ENCODE data around the gene CYBRD1. TPM values are rescaled to one million over a fixed set of nuclear protein-coding genes. Genes with fewer than 3 reads are reported as not detected.

The CYBRD1 gene, protein sequence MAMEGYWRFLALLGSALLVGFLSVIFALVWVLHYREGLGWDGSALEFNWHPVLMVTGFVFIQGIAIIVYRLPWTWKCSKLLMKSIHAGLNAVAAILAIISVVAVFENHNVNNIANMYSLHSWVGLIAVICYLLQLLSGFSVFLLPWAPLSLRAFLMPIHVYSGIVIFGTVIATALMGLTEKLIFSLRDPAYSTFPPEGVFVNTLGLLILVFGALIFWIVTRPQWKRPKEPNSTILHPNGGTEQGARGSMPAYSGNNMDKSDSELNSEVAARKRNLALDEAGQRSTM
- total RNA-seq (100 to 1,000 TPM in 3 of 4 donors, 10 to 100 TPM in 1; 90.8 to 138 (median 119) TPM), polyA plus RNA-seq (88.3 TPM)
- long read RNA-seq, donor 1, full-length matches to known transcripts: 80 of 88 reads
- long read RNA-seq, donor 1, partial matches to known transcripts: 3 of 88 reads
- long read RNA-seq, donor 1, other reads (novel, unspliced or antisense): 5 of 88 reads
- long read RNA-seq, donor 2, full-length matches to known transcripts: 71 of 84 reads
- long read RNA-seq, donor 2, partial matches to known transcripts: 4 of 84 reads
- long read RNA-seq, donor 2, other reads (novel, unspliced or antisense): 9 of 84 reads
- long read RNA-seq, donor 3, full-length matches to known transcripts: 175 of 198 reads
- long read RNA-seq, donor 3, partial matches to known transcripts: 22 of 198 reads
- long read RNA-seq, donor 3, other reads (novel, unspliced or antisense): 1 of 198 reads
- long read RNA-seq, donor 4, full-length matches to known transcripts: 37 of 42 reads
- long read RNA-seq, donor 4, partial matches to known transcripts: 1 of 42 reads
- long read RNA-seq, donor 4, other reads (novel, unspliced or antisense): 4 of 42 reads

DNA sequence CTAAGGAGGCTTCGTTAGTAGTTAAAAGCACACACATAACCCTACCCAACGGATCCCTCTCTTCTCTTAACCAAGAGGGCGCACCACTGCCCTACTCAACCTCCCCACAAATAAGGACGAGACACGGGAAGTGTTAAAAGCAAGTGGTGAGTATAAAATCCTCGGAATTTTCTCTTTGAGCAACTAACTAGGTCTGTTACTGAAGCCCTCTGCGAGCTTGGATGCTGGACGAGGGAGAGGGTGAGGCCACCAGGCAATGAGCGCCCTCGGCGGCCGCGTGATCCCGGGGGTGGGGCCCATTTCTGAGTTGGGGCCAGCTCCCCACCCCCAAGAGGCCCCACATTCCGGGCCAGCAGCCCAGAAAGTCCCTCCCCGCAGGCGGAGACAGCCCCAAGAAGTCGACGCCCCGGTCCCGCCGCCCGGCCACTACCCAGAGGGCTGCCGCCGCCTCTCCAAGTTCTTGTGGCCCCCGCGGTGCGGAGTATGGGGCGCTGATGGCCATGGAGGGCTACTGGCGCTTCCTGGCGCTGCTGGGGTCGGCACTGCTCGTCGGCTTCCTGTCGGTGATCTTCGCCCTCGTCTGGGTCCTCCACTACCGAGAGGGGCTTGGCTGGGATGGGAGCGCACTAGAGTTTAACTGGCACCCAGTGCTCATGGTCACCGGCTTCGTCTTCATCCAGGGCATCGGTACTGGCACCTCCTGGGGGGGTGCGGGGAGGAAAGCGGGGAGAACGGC lies at the start of gene CYBRD1:
Gene CYBRD1, plus strand, starts transcription at position 423 of the 736 bp plus-strand sequence. Its CDS starts 72 bp downstream, at position 495.
- peaks cover 2% of the 10 kb centered on the region for H3K4me1 ChIP-seq (ENCODE audit: control insufficient read depth, insufficient read depth, low read length)
- H3K4me3 ChIP-seq (ENCODE audit: low read length): peak within 1 kb of the TSS; percentile 69
- ATAC-seq: peak; percentile 92 to 93
- no peaks in the 10 kb centered on the region for H3K9me3 ChIP-seq (ENCODE audit: control insufficient read depth, low read length)
- intact Hi-C loops (cut with DNase I): loop anchor here in 1 of 4 donors (10.0 kb wide), 1 partner anchor 87 kb away; the partner anchor contains the start of genes DCAF17 and METTL8
- H3K27ac ChIP-seq (ENCODE audit: low read length): peak within 1 kb of the TSS; percentile 92
- DNase-seq: peak; percentile 91 to 97 (median 96)
- WGBS: under 1% methylated on average over 45 of the region's 45 CpGs
- no peaks in the 10 kb centered on the region for H3K27me3 ChIP-seq (ENCODE audit: control insufficient read depth, insufficient read depth)

DNA sequence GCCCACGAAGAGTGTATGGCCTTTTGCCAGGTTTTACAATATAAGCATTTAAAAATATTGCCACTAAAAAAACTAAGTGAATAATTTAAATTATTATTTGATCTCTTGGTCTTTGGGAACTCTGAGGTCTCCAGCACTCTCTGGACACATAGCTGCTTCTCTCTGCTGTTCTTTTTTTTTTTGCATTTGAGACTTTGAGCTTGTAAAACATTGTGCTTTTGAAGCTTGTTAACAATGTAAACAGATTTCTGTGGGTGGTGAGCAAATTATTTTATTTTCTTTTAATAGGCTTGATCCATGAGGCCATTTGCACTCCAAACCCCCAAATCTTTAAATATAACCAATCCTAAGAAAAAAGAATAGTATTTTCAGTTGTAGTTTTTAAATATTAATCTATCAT lies 46.3 kb upstream of the CYBRD1 start:
- Histone ChIP-seq H3K27me3 (ENCODE audit: control insufficient read depth, insufficient read depth) (no peaks in the 10 kb centered on the region), H3K4me3 (ENCODE audit: low read length) (no peak overlapping the region), H3K4me1 (ENCODE audit: control insufficient read depth, insufficient read depth, low read length) (no peaks in the 10 kb centered on the region), H3K9me3 (ENCODE audit: control insufficient read depth, low read length) (no peaks in the 10 kb centered on the region), H3K27ac (ENCODE audit: low read length) (no peak overlapping the region)
- intact Hi-C loops (cut with DNase I): no loop called here
- ATAC-seq (no peak), DNase-seq (no peak)
- 74% methylated on average over 1 of the region's 1 CpG for WGBS

DNA sequence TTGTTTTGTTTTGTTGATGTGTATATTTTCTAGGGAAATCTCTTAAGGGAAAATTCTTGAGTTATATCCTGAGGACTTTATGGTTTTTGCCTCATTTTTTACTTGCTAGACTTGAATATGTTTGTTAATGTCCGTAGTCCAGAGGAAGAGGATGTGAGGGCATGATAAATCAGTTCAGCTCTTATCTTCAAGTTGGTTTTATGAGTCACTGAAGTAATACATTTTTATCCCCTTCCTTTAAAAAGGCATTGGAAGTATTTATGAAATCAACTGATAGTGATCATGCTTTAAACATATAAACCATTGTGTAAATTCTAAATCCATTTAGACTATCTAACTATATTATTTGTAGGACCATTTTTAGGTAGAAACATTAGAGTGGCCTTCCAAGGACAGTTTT lies 43.9 kb upstream of the CYBRD1 start:
- Histone ChIP-seq H3K4me1 (ENCODE audit: control insufficient read depth, insufficient read depth, low read length) (no peaks in the 10 kb centered on the region), H3K9me3 (ENCODE audit: control insufficient read depth, low read length) (no peaks in the 10 kb centered on the region), H3K27me3 (ENCODE audit: control insufficient read depth, insufficient read depth) (no peaks in the 10 kb centered on the region), H3K27ac (ENCODE audit: low read length) (no peak overlapping the region), H3K4me3 (ENCODE audit: low read length) (no peak overlapping the region)
- intact Hi-C loops (cut with DNase I): no loop called here
- 61% methylated on average over 1 of the region's 1 CpG for WGBS
- DNase-seq (no peak), ATAC-seq (no peak)

DNA sequence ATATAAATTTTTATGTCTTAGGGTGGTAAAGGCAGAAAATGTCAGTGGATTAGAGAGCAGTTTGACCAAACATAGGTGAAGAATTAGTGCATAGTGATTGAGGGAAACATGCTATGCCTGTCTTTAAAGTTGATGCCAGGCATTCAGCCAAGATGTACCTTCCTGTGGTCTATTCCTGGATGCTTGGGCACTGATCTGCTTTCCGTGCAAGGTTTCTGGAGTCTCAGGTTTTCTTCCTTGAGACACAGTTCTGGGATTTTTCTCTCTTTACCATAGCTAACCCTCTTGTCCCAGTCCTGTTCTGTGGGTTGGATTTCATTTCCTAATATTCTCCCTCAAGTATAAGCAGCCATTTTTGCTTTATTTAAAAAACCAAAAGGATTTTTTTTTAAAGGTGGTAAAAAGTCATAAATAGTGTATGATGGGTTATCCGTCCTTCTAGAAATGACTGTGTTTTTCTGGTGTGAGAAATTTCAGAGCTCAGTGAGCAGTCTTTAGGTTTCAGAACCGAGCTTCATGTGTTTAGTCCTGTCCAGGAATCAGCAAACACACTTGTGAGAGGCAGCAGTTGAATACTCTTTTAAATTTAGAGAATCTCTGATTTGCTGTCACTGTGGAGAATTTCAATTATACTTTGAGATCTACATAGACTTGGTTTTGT lies 43.0 kb upstream of the CYBRD1 start:
- Histone ChIP-seq H3K4me3 (ENCODE audit: low read length) (no peak overlapping the region), H3K27ac (ENCODE audit: low read length) (no peak overlapping the region), H3K27me3 (ENCODE audit: control insufficient read depth, insufficient read depth) (no peaks in the 10 kb centered on the region), H3K9me3 (ENCODE audit: control insufficient read depth, low read length) (no peaks in the 10 kb centered on the region), H3K4me1 (ENCODE audit: control insufficient read depth, insufficient read depth, low read length) (no peaks in the 10 kb centered on the region)
- ATAC-seq: no peak
- intact Hi-C loops (cut with DNase I): no loop called here
- WGBS: 81% methylated on average over 3 of the region's 3 CpGs
- DNase-seq: no peak

DNA sequence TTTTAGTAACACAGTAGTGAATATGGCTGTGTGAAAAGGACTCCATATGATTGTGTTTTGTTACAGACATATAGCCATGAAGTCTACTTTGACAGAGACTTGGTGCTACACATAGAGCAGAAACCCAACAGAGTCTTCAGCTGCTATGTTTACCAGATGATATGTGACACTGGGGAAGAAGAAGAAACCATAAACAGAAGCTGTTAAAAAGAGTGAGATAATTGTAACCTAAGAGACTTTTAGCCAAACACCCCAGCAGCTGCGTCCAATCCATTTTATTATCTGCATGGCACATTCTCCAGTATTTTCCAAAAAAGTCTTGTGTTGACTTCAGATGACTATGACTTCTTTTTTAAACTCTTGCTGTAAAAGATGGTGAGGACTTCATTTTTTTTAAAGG lies 41.4 kb upstream of the CYBRD1 start:
- ATAC-seq: no peak
- Histone ChIP-seq H3K9me3 (ENCODE audit: control insufficient read depth, low read length) (no peaks in the 10 kb centered on the region), H3K27me3 (ENCODE audit: control insufficient read depth, insufficient read depth) (no peaks in the 10 kb centered on the region), H3K4me3 (ENCODE audit: low read length) (no peak overlapping the region), H3K27ac (ENCODE audit: low read length) (no peak overlapping the region), H3K4me1 (ENCODE audit: control insufficient read depth, insufficient read depth, low read length) (no peaks in the 10 kb centered on the region)
- DNase-seq: no peak
- intact Hi-C loops (cut with DNase I): no loop called here
- 71% methylated on average over 1 of the region's 1 CpG for WGBS

DNA sequence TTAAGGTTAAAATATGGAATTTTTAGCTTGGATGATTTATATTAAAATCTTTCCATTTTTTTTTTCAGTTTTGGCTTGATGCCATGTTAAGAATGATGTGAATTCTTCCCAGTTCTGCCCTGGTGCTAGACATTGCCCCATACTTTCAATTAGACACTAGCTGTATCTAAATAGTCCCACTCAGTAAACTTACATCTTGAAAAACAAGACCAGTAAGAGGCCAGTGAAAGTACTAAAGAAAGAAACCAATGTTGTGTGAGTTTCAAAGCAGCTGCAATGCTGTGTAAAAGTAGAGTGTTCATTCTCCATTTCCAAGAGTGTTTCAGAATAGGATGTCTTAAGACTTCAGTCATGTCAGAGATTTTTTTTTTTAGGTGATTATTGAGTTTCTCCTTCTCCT lies 40.0 kb upstream of the CYBRD1 start:
- H3K27ac ChIP-seq (ENCODE audit: low read length): no peak overlapping the region
- no peaks in the 10 kb centered on the region for H3K4me1 ChIP-seq (ENCODE audit: control insufficient read depth, insufficient read depth, low read length)
- H3K9me3 ChIP-seq (ENCODE audit: control insufficient read depth, low read length): no peaks in the 10 kb centered on the region
- H3K4me3 ChIP-seq (ENCODE audit: low read length): no peak overlapping the region
- DNase-seq (no peak), ATAC-seq (no peak)
- no peaks in the 10 kb centered on the region for H3K27me3 ChIP-seq (ENCODE audit: control insufficient read depth, insufficient read depth)
- intact Hi-C loops (cut with DNase I): no loop called here

DNA sequence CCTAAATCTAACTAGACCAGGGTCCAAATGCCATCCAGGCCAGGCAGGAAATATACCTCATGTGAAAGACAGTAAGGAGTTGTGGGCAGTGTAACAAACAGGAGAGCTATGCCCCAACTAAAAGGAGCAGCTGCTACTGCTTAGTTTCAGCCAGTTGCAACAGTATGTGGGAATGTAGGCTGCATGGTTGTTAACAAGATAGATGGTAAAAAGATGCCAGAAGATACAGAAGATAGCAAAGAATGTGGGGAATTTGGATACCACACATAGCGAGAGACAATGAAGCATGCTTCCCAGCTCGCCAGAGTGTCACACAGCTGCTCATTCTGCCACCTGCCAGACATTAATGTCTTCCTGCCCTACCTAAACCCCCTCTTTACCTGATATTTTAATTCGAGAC lies 39.4 kb upstream of the CYBRD1 start:
- WGBS: 91% methylated on average over 3 of the region's 3 CpGs
- intact Hi-C loops (cut with DNase I): no loop called here
- no peak overlapping the region for H3K27ac ChIP-seq (ENCODE audit: low read length)

DNA sequence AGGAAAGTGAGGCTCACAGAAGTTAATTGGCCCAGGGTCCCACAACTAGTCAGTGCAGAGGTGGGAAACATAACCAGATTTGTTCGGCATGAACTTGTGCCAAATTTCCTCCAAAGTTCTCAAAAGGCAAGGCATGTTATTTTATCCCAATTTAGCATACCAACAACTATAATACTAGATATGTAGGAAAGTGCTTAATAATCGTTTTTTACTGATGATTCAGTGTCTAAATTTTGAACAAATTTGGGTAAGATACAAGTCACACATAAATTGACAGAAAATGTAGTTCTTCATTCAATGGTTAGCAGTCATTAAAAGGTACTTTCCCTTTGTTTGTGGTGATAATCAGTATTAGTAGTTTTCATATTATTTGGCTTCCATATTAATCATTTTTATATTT lies 38.5 kb upstream of the CYBRD1 start:
- Histone ChIP-seq H3K27me3 (ENCODE audit: control insufficient read depth, insufficient read depth) (no peaks in the 10 kb centered on the region), H3K4me1 (ENCODE audit: control insufficient read depth, insufficient read depth, low read length) (no peaks in the 10 kb centered on the region), H3K9me3 (ENCODE audit: control insufficient read depth, low read length) (no peaks in the 10 kb centered on the region), H3K4me3 (ENCODE audit: low read length) (no peak overlapping the region), H3K27ac (ENCODE audit: low read length) (no peak overlapping the region)
- DNase-seq: no peak
- intact Hi-C loops (cut with DNase I): no loop called here
- WGBS: 75% methylated on average over 2 of the region's 2 CpGs
- no peak for ATAC-seq

More for the DNA sequence above, 39.4 kb upstream of the CYBRD1 start:
- Histone ChIP-seq H3K27me3 (ENCODE audit: control insufficient read depth, insufficient read depth) (no peaks in the 10 kb centered on the region), H3K4me1 (ENCODE audit: control insufficient read depth, insufficient read depth, low read length) (no peaks in the 10 kb centered on the region), H3K9me3 (ENCODE audit: control insufficient read depth, low read length) (no peaks in the 10 kb centered on the region), H3K4me3 (ENCODE audit: low read length) (no peak overlapping the region)
- no peak for DNase-seq
- ATAC-seq: no peak

DNA sequence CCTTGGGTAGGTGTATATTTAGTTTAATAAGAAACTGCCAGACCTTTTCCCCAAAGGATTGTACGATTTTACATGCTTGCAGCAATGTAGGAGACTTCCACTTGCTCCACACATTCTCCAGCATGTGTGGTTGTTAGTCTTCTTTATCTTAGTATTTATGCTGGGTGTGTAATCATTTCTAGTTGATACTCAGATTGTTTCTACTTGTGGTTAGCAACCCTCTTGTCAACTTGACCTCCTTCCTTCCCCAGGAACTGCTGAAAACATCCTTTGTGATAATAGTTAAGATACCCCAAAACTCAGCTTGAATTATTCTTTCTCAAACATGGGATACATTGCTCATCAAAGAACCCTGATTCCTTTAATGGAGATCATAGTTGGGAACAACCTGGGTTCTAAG lies 37.2 kb upstream of the CYBRD1 start:
- WGBS: 54% methylated on average over 1 of the region's 1 CpG
- H3K9me3 ChIP-seq (ENCODE audit: control insufficient read depth, low read length): no peaks in the 10 kb centered on the region
- no peak for DNase-seq
- no peak for ATAC-seq
- no peak overlapping the region for H3K27ac ChIP-seq (ENCODE audit: low read length)
- H3K4me3 ChIP-seq (ENCODE audit: low read length): no peak overlapping the region
- intact Hi-C loops (cut with DNase I): no loop called here
- H3K27me3 ChIP-seq (ENCODE audit: control insufficient read depth, insufficient read depth): no peaks in the 10 kb centered on the region
- no peaks in the 10 kb centered on the region for H3K4me1 ChIP-seq (ENCODE audit: control insufficient read depth, insufficient read depth, low read length)

DNA sequence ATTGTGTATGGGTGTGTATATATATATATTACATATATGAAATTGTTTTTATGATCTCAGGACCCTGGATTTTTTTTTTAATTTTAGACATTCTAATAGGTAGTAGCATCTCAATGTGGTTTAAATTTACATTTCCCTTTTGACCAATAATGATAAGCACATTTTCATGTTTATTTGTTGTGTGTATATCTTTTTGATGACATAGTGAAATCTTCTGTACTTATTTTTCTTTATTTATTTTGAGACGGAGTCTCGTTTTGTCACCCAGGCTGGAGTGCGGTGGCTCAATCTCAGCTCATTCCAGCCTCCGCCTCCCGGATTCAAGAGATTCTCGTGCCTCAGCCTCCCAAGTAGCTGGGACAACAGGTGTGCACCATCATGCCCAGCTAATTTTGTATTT lies 35.1 kb upstream of the CYBRD1 start:
- 98% methylated on average over 6 of the region's 6 CpGs for WGBS
- DNase-seq (no peak), ATAC-seq (no peak)
- Histone ChIP-seq H3K27ac (ENCODE audit: low read length) (no peak overlapping the region), H3K27me3 (ENCODE audit: control insufficient read depth, insufficient read depth) (no peaks in the 10 kb centered on the region), H3K9me3 (ENCODE audit: control insufficient read depth, low read length) (no peaks in the 10 kb centered on the region), H3K4me1 (ENCODE audit: control insufficient read depth, insufficient read depth, low read length) (no peaks in the 10 kb centered on the region), H3K4me3 (ENCODE audit: low read length) (no peak overlapping the region)
- intact Hi-C loops (cut with DNase I): no loop called here

Measured in right cardiac atrium (tissue), 5 donors.